Measurements from ENCODE around the gene PIK3R6. TPM values are rescaled to one million over a fixed set of nuclear protein-coding genes. Genes with fewer than 3 reads are reported as not detected.
A peak's percentile ranks its signal among the peaks of the same experiment; 100 is the strongest.

Gene PIK3R6
- total and polyA plus RNA-seq, 7 experiments from 2014 or later = 0.06 to 11.3 (median 0.43) TPM

- Mint-ChIP-seq H3K36me3 (peaks cover 4 to 27% (median 11%) of the 10 kb centered on the region in 5 donors), H3K9me3 (peaks cover 0 to 6% (median 0%) of the 10 kb centered on the region in 11 donors), H3K27me3 (no peaks in the 10 kb centered on the region), H3K4me3 (no peak overlapping the region), H3K4me1 (no peaks in the 10 kb centered on the region), H3K27ac (no peak overlapping the region)
- Histone ChIP-seq H3K4me1 (ENCODE audit: control insufficient read depth in 2 of 2, insufficient read depth in 2 of 2, low read length in 2 of 2) (no peaks in the 10 kb centered on the region), H3K27ac (ENCODE audit: low read depth, low read length) (no peak overlapping the region), H3K36me3 (ENCODE audit: control insufficient read depth in 2 of 3, insufficient read depth in 3 of 3, low read length in 3 of 3) (no peaks in the 10 kb centered on the region), H3K4me3 (ENCODE audit: low read length) (no peak overlapping the region), H3K9me3 (ENCODE audit: control insufficient read depth in 2 of 3, low read length in 3 of 3) (no peaks in the 10 kb centered on the region), H3K27me3 (ENCODE audit: control insufficient read depth in 2 of 2, insufficient read depth in 2 of 2, low read length in 2 of 2) (no peaks in the 10 kb centered on the region)
- CTCF ChIA-PET = no interaction called here
- DNase-seq = no peak
- intact Hi-C loops (cut with micrococcal nuclease) = no loop called here
- POLR2A ChIA-PET = no interaction called here
- ATAC-seq = no peak
Measured at GRCh38 chr17:8825802-8826201, 41.7 kb downstream of the PIK3R6 start.

GRCh38 chr17:8823279-8823678 is 44.2 kb downstream of the PIK3R6 start:
- peaks cover 4 to 27% (median 11%) of the 10 kb centered on the region in 5 donors for H3K36me3 Mint-ChIP-seq
- no peak for DNase-seq

GRCh38 chr17:8822401-8823035 is 45.0 kb downstream of the PIK3R6 start:
- no peaks in the 10 kb centered on the region for H3K4me1 ChIP-seq (ENCODE audit: control insufficient read depth in 2 of 2, insufficient read depth in 2 of 2, low read length in 2 of 2)
- Mint-ChIP-seq H3K4me3 (no peak overlapping the region), H3K27me3 (peaks cover 0 to 6% (median 0%) of the 10 kb centered on the region in 5 donors), H3K27ac (peak overlapping the region in 1 of 9 donors; percentile 11), H3K4me1 (no peaks in the 10 kb centered on the region), H3K9me3 (peaks cover 0 to 6% (median 0%) of the 10 kb centered on the region in 11 donors), H3K36me3 (peaks cover 4 to 32% (median 11%) of the 10 kb centered on the region in 5 donors)
- no peak overlapping the region for H3K27ac ChIP-seq (ENCODE audit: low read depth, low read length)
- no peak overlapping the region for H3K4me3 ChIP-seq (ENCODE audit: low read length)
- CTCF ChIA-PET = no interaction called here
- no peaks in the 10 kb centered on the region for H3K36me3 ChIP-seq (ENCODE audit: control insufficient read depth in 2 of 3, insufficient read depth in 3 of 3, low read length in 3 of 3)
- intact Hi-C loops (cut with micrococcal nuclease) = no loop called here
- DNase-seq = no peak
- POLR2A ChIA-PET = no interaction called here
- H3K9me3 ChIP-seq (ENCODE audit: control insufficient read depth in 2 of 3, low read length in 3 of 3) = no peaks in the 10 kb centered on the region
- no peak for ATAC-seq
- no peaks in the 10 kb centered on the region for H3K27me3 ChIP-seq (ENCODE audit: control insufficient read depth in 2 of 2, insufficient read depth in 2 of 2, low read length in 2 of 2)

More at GRCh38 chr17:8823279-8823678, 44.2 kb downstream of the PIK3R6 start:
- no peaks in the 10 kb centered on the region for H3K4me1 ChIP-seq (ENCODE audit: control insufficient read depth in 2 of 2, insufficient read depth in 2 of 2, low read length in 2 of 2)
- no peak overlapping the region for H3K4me3 ChIP-seq (ENCODE audit: low read length)
- Mint-ChIP-seq H3K4me3 (no peak overlapping the region), H3K27ac (no peak overlapping the region), H3K27me3 (no peaks in the 10 kb centered on the region), H3K4me1 (no peaks in the 10 kb centered on the region), H3K9me3 (peaks cover 0 to 6% (median 0%) of the 10 kb centered on the region in 11 donors)
- H3K9me3 ChIP-seq (ENCODE audit: control insufficient read depth in 2 of 3, low read length in 3 of 3) = no peaks in the 10 kb centered on the region
- H3K27ac ChIP-seq (ENCODE audit: low read depth, low read length) = no peak overlapping the region
- intact Hi-C loops (cut with micrococcal nuclease) = no loop called here
- ChIA-PET POLR2A (no interaction called here), CTCF (interaction anchor here (0.6 kb wide), 1 partner anchor 10 kb away, joined by 3 read pairs; no protein-coding TSS in a partner anchor)
- no peaks in the 10 kb centered on the region for H3K27me3 ChIP-seq (ENCODE audit: control insufficient read depth in 2 of 2, insufficient read depth in 2 of 2, low read length in 2 of 2)
- ATAC-seq = no peak
- no peaks in the 10 kb centered on the region for H3K36me3 ChIP-seq (ENCODE audit: control insufficient read depth in 2 of 3, insufficient read depth in 3 of 3, low read length in 3 of 3)

- no peak for ATAC-seq
- H3K4me3 Mint-ChIP-seq = no peak overlapping the region
- no peak for DNase-seq
- no peak overlapping the region for H3K4me3 ChIP-seq (ENCODE audit: low read length)
- peaks cover 0 to 7% (median 0%) of the 10 kb centered on the region in 5 donors for H3K27me3 Mint-ChIP-seq
- intact Hi-C loops (cut with micrococcal nuclease) = no loop called here
- H3K4me1 Mint-ChIP-seq = no peaks in the 10 kb centered on the region
- H3K27me3 ChIP-seq (ENCODE audit: control insufficient read depth in 2 of 2, insufficient read depth in 2 of 2, low read length in 2 of 2) = no peaks in the 10 kb centered on the region
- H3K9me3 ChIP-seq (ENCODE audit: control insufficient read depth in 2 of 3, low read length in 3 of 3) = no peaks in the 10 kb centered on the region
- H3K9me3 Mint-ChIP-seq = peaks cover 0 to 6% (median 0%) of the 10 kb centered on the region in 11 donors
- no peak overlapping the region for H3K27ac ChIP-seq (ENCODE audit: low read depth, low read length)
- H3K27ac Mint-ChIP-seq = no peak overlapping the region
- no peaks in the 10 kb centered on the region for H3K36me3 ChIP-seq (ENCODE audit: control insufficient read depth in 2 of 3, insufficient read depth in 3 of 3, low read length in 3 of 3)
- POLR2A ChIA-PET = no interaction called here
- CTCF ChIA-PET = no interaction called here
- H3K4me1 ChIP-seq (ENCODE audit: control insufficient read depth in 2 of 2, insufficient read depth in 2 of 2, low read length in 2 of 2) = no peaks in the 10 kb centered on the region
- peaks cover 4 to 32% (median 11%) of the 10 kb centered on the region in 5 donors for H3K36me3 Mint-ChIP-seq
Measured at GRCh38 chr17:8821446-8822105, 45.9 kb downstream of the PIK3R6 start.

- H3K9me3 Mint-ChIP-seq = peaks cover 0 to 6% (median 0%) of the 10 kb centered on the region in 11 donors
- no peak for ATAC-seq
- CTCF ChIA-PET = no interaction called here
Measured at GRCh38 chr17:8820311-8821010, 47.0 kb downstream of the PIK3R6 start.

GRCh38 chr17:8818654-8819330 is 48.7 kb downstream of the PIK3R6 start:
- Histone ChIP-seq H3K27ac (ENCODE audit: low read depth, low read length) (no peak overlapping the region), H3K9me3 (ENCODE audit: control insufficient read depth in 2 of 3, low read length in 3 of 3) (no peaks in the 10 kb centered on the region), H3K36me3 (ENCODE audit: control insufficient read depth in 2 of 3, insufficient read depth in 3 of 3, low read length in 3 of 3) (no peaks in the 10 kb centered on the region), H3K4me3 (ENCODE audit: low read length) (no peak overlapping the region), H3K4me1 (ENCODE audit: control insufficient read depth in 2 of 2, insufficient read depth in 2 of 2, low read length in 2 of 2) (no peaks in the 10 kb centered on the region), H3K27me3 (ENCODE audit: control insufficient read depth in 2 of 2, insufficient read depth in 2 of 2, low read length in 2 of 2) (no peaks in the 10 kb centered on the region)
- Mint-ChIP-seq H3K4me1 (no peaks in the 10 kb centered on the region), H3K27ac (no peak overlapping the region), H3K9me3 (peaks cover 0 to 4% (median 0%) of the 10 kb centered on the region in 11 donors), H3K36me3 (peaks cover 8 to 24% (median 10%) of the 10 kb centered on the region in 5 donors), H3K4me3 (no peak overlapping the region), H3K27me3 (peaks cover 0 to 7% (median 0%) of the 10 kb centered on the region in 5 donors)
- POLR2A ChIA-PET = interaction anchor here (0.6 kb wide), 1 partner anchor 11 kb away, joined by 3 read pairs; no protein-coding TSS in a partner anchor
- CTCF ChIA-PET = no interaction called here
- intact Hi-C loops (cut with micrococcal nuclease) = loop anchor here in 1 of 2 donors (1.0 kb wide), 1 partner anchor 18 kb away; no protein-coding TSS in a partner anchor
- DNase-seq (peak in 1 of 9 donors; percentile 13), ATAC-seq (no peak)

More at GRCh38 chr17:8820311-8821010, 47.0 kb downstream of the PIK3R6 start:
- POLR2A ChIA-PET = interaction anchor here (0.6 kb wide), 1 partner anchor 109 kb away, joined by 3 read pairs; no protein-coding TSS in a partner anchor
- no peak for DNase-seq
- no peak overlapping the region for H3K4me3 Mint-ChIP-seq
- Histone ChIP-seq H3K4me1 (ENCODE audit: control insufficient read depth in 2 of 2, insufficient read depth in 2 of 2, low read length in 2 of 2) (no peaks in the 10 kb centered on the region), H3K27me3 (ENCODE audit: control insufficient read depth in 2 of 2, insufficient read depth in 2 of 2, low read length in 2 of 2) (no peaks in the 10 kb centered on the region), H3K9me3 (ENCODE audit: control insufficient read depth in 2 of 3, low read length in 3 of 3) (no peaks in the 10 kb centered on the region), H3K36me3 (ENCODE audit: control insufficient read depth in 2 of 3, insufficient read depth in 3 of 3, low read length in 3 of 3) (no peaks in the 10 kb centered on the region), H3K27ac (ENCODE audit: low read depth, low read length) (no peak overlapping the region), H3K4me3 (ENCODE audit: low read length) (no peak overlapping the region)
- H3K27me3 Mint-ChIP-seq = peaks cover 0 to 7% (median 0%) of the 10 kb centered on the region in 5 donors
- intact Hi-C loops (cut with micrococcal nuclease) = no loop called here
- no peaks in the 10 kb centered on the region for H3K4me1 Mint-ChIP-seq
- H3K36me3 Mint-ChIP-seq = peaks cover 6 to 26% (median 12%) of the 10 kb centered on the region in 5 donors
- no peak overlapping the region for H3K27ac Mint-ChIP-seq

Data from naive thymus-derived CD4-positive, alpha-beta T cell (primary cell).